Gastroesophageal sphincter (tissue), 4 donors: ENCODE measurements around the gene OXGR1. TPM values are rescaled to one million over a fixed set of nuclear protein-coding genes. Genes with fewer than 3 reads are reported as not detected.

ENCODE experiments used
- ATAC-seq: fragments of 150-250 bp; one replicate; pipeline ENCODE4 v1.9.1; 2016; ENCODE audit warnings: mild to moderate bottlenecking, moderate library complexity
- H3K27ac ChIP-seq, 4 donors: fragments of 200-600 bp; sonication (generic) in 3 of 4; 1 replicate in 3 of 4; 2 replicates in 1 of 4; pipeline ENCODE4 v1.5.1; 2016 to 2019
- H3K27me3 ChIP-seq: fragments of 200-600 bp; sonication (generic); one replicate; pipeline ENCODE4 v1.5.1; 2019
- H3K36me3 ChIP-seq, 2 donors: fragments of 200-600 bp; sonication (generic); one replicate each; pipeline ENCODE4 v1.5.1; 2019; ENCODE audit warnings: control low read depth in 1 of 2
- H3K4me1 ChIP-seq, 3 donors: fragments of 200-600 bp; sonication (generic); 1 replicate in 2 of 3; 2 replicates in 1 of 3; pipeline ENCODE4 v1.5.1; 2016 to 2019; ENCODE audit warnings: control low read depth in 2 of 3
- H3K4me3 ChIP-seq, 2 donors: fragments of 200-600 bp; sonication (generic); one replicate each; pipeline ENCODE4 v1.5.1; 2019; ENCODE audit warnings: mild to moderate bottlenecking in 1 of 2, moderate library complexity in 1 of 2
- H3K9me3 ChIP-seq, 3 donors: fragments of 200-600 bp; sonication (generic); one replicate each; pipeline ENCODE4 v1.5.1; 2017 to 2019; ENCODE audit warnings: control low read depth in 2 of 3
- EP300 ChIP-seq: sonication (generic); formaldehyde crosslinking; IDR thresholded peaks from one replicate; pipeline ENCODE4 v1.6.1; 2017; ENCODE audit warnings: antibody characterized with exemption, mild to moderate bottlenecking
- POLR2A ChIP-seq, 2 donors: fragments of 450-650 bp; IDR thresholded peaks; one replicate each; pipeline ENCODE4 v1.6.1; 2017; ENCODE audit warnings: antibody characterized with exemption in 2 of 2, mild to moderate bottlenecking in 2 of 2, moderate library complexity in 1 of 2
- POLR2AphosphoS5 ChIP-seq: sonication (generic); formaldehyde crosslinking; IDR thresholded peaks from one replicate; pipeline ENCODE4 v1.6.1; 2017; ENCODE audit warnings: antibody characterized with exemption
- WGBS, 2 donors: methylation state at CpG; one replicate each; pipeline ENCODE4 v1.1.5; 2018; ENCODE audit warnings: low coverage in 1 of 2; 5-methylcytosine and 5-hydroxymethylcytosine counted together
- total RNA-seq, 4 donors: library from RNA; depleted of rRNA; stranded (reverse); fragments of >200 nt; gene quantifications; one replicate each; pipeline ENCODE4 v1.1.0, GENCODE V29; 2016
- TF ChIP-seq, protein P1 (sequence below), 4 experiments: fragments of 200-600 bp in 2 of 4; fragments of 450-650 bp in 2 of 4; sonication (generic) in 1 of 4; IDR thresholded peaks; one replicate each; pipeline ENCODE4 v1.5.1; 2017 to 2019; ENCODE audit warnings: antibody characterized with exemption in 4 of 4, mild to moderate bottlenecking in 2 of 4, moderate library complexity in 2 of 4

The OXGR1 gene
- total RNA-seq, 4 donors from 2014 or later = 0.40 to 0.77 (median 0.47) TPM; not detected in 1

GRCh38 chr13:96948127-96948526 is 46.1 kb downstream of the OXGR1 start:
- Histone ChIP-seq H3K4me3 (no peak overlapping the region), H3K27me3 (peaks cover 4% of the 10 kb centered on the region), H3K4me1 (no peaks in the 10 kb centered on the region), H3K9me3 (no peaks in the 10 kb centered on the region), H3K27ac (no peak overlapping the region), H3K36me3 (no peaks in the 10 kb centered on the region)
- TF ChIP-seq, protein P1, sequence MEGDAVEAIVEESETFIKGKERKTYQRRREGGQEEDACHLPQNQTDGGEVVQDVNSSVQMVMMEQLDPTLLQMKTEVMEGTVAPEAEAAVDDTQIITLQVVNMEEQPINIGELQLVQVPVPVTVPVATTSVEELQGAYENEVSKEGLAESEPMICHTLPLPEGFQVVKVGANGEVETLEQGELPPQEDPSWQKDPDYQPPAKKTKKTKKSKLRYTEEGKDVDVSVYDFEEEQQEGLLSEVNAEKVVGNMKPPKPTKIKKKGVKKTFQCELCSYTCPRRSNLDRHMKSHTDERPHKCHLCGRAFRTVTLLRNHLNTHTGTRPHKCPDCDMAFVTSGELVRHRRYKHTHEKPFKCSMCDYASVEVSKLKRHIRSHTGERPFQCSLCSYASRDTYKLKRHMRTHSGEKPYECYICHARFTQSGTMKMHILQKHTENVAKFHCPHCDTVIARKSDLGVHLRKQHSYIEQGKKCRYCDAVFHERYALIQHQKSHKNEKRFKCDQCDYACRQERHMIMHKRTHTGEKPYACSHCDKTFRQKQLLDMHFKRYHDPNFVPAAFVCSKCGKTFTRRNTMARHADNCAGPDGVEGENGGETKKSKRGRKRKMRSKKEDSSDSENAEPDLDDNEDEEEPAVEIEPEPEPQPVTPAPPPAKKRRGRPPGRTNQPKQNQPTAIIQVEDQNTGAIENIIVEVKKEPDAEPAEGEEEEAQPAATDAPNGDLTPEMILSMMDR (IDR thresholded peaks at IDR 0.05) = no peak
- TF ChIP-seq POLR2AphosphoS5 (no peak), POLR2A (IDR thresholded peaks at IDR 0.05) (no peak), EP300 (no peak)
- no peak for ATAC-seq
- 88 to 93% methylated on average over 8 to 11 of the region's 11 CpGs for WGBS, 2 donors

DNA sequence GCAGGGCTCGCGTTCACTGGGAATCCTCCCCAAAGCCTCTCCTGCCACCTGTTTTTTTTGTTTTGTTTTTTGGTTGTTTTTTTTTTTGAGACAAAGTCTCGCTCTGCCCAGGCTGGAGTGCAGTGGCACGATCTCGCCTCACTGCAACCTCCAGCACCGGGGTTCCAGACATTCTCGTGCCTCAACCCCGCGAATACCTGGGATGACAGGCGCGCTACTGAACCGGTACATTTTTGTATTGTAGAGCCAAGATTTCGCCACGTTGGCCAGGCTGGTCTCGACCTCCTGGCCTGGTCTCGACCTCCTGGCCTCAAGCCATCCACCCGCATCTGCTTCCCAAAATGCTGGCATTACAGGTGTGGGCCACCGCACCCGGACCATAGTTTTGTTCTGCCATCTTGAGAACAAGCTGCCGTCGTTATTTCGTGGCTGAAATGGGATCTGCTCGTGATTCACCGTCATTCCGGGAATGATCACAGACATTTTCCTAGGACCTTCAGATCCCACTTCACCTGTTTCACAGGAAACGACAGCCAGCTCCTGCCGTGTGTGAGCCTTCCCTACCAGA is 46.8 kb downstream of the OXGR1 start:
- Histone ChIP-seq H3K4me3 (no peak overlapping the region), H3K36me3 (no peaks in the 10 kb centered on the region), H3K9me3 (no peaks in the 10 kb centered on the region), H3K27ac (no peak overlapping the region), H3K4me1 (no peaks in the 10 kb centered on the region), H3K27me3 (peaks cover 4% of the 10 kb centered on the region)
- TF ChIP-seq POLR2A (IDR thresholded peaks at IDR 0.05) = no peak
- no peak for TF ChIP-seq EP300
- TF ChIP-seq, protein P1 (IDR thresholded peaks at IDR 0.05) = no peak
- TF ChIP-seq POLR2AphosphoS5 = no peak
- ATAC-seq = no peak
- WGBS, 2 donors = 91% methylated on average over 18 of the region's 27 CpGs; no CpG with 5 or more reads in 1 of the 2 donors

DNA sequence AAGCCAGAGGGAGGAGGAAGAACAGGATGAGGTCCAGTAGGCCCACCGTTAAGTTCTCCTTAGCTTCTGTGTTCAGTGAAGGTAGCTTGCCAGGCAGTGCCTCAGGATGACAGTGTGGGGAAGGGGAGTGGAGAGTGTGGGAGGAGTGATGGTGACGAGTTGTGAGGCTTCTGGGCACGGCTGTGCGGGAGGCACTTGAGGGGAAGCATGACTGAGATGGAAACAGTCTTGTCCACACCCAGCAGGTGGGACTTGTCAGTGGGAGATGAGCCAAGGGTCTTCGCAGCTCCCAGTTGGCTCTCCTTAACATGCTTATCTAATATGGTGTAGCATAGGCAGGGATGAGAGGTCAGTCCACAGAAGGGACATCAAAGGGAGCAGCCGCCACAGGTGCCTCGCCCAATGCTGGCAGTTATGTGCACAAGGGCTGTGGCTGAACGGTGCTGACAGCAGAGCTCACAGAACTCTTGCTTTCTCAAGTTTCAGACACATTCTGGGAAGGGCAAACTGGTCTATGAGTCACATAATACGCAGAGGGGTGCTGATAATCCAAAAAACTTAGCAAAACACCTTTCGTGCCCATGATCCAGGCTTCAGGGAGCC is 47.5 kb downstream of the OXGR1 start:
- Histone ChIP-seq H3K4me3 (no peak overlapping the region), H3K9me3 (no peaks in the 10 kb centered on the region), H3K4me1 (no peaks in the 10 kb centered on the region), H3K36me3 (no peaks in the 10 kb centered on the region), H3K27ac (no peak overlapping the region), H3K27me3 (no peaks in the 10 kb centered on the region)
- 61 to 73% methylated on average over 2 to 7 of the region's 10 CpGs for WGBS, 2 donors
- TF ChIP-seq, protein P1 (IDR thresholded peaks at IDR 0.05) = no peak
- TF ChIP-seq POLR2AphosphoS5 (no peak), EP300 (no peak), POLR2A (IDR thresholded peaks at IDR 0.05) (no peak)
- no peak for ATAC-seq

GRCh38 chr13:96940961-96941360 is 53.3 kb downstream of the OXGR1 start:
- H3K4me3 ChIP-seq = no peak overlapping the region
- ATAC-seq = no peak
- TF ChIP-seq POLR2A (IDR thresholded peaks at IDR 0.05) (no peak), EP300 (no peak), POLR2AphosphoS5 (no peak)
- TF ChIP-seq, protein P1 (IDR thresholded peaks at IDR 0.05) = no peak
- no peaks in the 10 kb centered on the region for H3K4me1 ChIP-seq
- no peaks in the 10 kb centered on the region for H3K27me3 ChIP-seq
- H3K36me3 ChIP-seq = no peaks in the 10 kb centered on the region
- no peak overlapping the region for H3K27ac ChIP-seq
- H3K9me3 ChIP-seq = no peaks in the 10 kb centered on the region
- WGBS, 2 donors = 75% methylated on average over 1 of the region's 1 CpG

GRCh38 chr13:96935901-96936300 is 58.4 kb downstream of the OXGR1 start:
- 66 to 75% methylated on average over 3 of the region's 3 CpGs for WGBS, 2 donors
- H3K4me3 ChIP-seq = no peak overlapping the region
- H3K9me3 ChIP-seq = no peaks in the 10 kb centered on the region
- no peak for TF ChIP-seq EP300
- TF ChIP-seq, protein P1 (IDR thresholded peaks at IDR 0.05) = no peak
- H3K4me1 ChIP-seq = no peaks in the 10 kb centered on the region
- ATAC-seq = no peak
- H3K27ac ChIP-seq = no peak overlapping the region
- no peaks in the 10 kb centered on the region for H3K36me3 ChIP-seq
- H3K27me3 ChIP-seq = no peaks in the 10 kb centered on the region
